ENCODE results near the gene TIPIN.

- TF ChIP-seq CTCF (conservative IDR thresholded peaks at IDR 0.05) (no peak), EZH2 (IDR thresholded peaks at IDR 0.05; ENCODE audit: low read depth) (no peak)
Observed at GRCh38 chr15:66388576-66388975, 32.1 kb upstream of the TIPIN start.
